GM21825 (cell line): Measurements from ENCODE around the gene CAB39.

ENCODE experiments used
- ATAC-seq: cut with Tn5 transposase; IDR thresholded peaks from one replicate; pipeline ENCODE4 v1.9.1; 2021; ENCODE audit warnings: mild to moderate bottlenecking, moderate library complexity; ENCODE audit not compliant: unreplicated experiment

CAB39 gene

GRCh38 chr2:230849633-230850357, 137.2 kb downstream of the CAB39 start:
- ATAC-seq = no peak

- ATAC-seq = no peak
These were observed 137.7 kb downstream of the CAB39 start for GRCh38 chr2:230850358-230850658.

- ATAC-seq = no peak
These were observed 139.5 kb downstream of the CAB39 start for GRCh38 chr2:230852113-230852512.

- ATAC-seq = no peak
These were observed 149.1 kb downstream of the CAB39 start for GRCh38 chr2:230861552-230862255.

- no peak for ATAC-seq
These were observed 149.7 kb downstream of the CAB39 start for GRCh38 chr2:230862292-230862691.

GRCh38 chr2:230863031-230863430, 150.4 kb downstream of the CAB39 start:
- no peak for ATAC-seq

GRCh38 chr2:230863442-230864121, 150.9 kb downstream of the CAB39 start:
- ATAC-seq = no peak

GRCh38 chr2:230864122-230864604, 151.5 kb downstream of the CAB39 start:
- no peak for ATAC-seq

GRCh38 chr2:230864605-230865306, 152.1 kb downstream of the CAB39 start, which contains the start of gene ITM2C:
ITM2C (plus strand) TSS chr2:230864942; CDS start chr2:230865026, 84 bp downstream.
- peak; percentile 57 for ATAC-seq

- no peak for ATAC-seq
These were observed 152.7 kb downstream of the CAB39 start for GRCh38 chr2:230865307-230865765.

- no peak for ATAC-seq
These were observed 153.4 kb downstream of the CAB39 start for GRCh38 chr2:230865766-230866755.

- ATAC-seq = no peak
These were observed 154.3 kb downstream of the CAB39 start for GRCh38 chr2:230866756-230867523.

GRCh38 chr2:230868161-230868946, 155.7 kb downstream of the CAB39 start:
- ATAC-seq = no peak

GRCh38 chr2:230868947-230869913, 156.6 kb downstream of the CAB39 start:
- no peak for ATAC-seq

GRCh38 chr2:230869914-230870543, 157.4 kb downstream of the CAB39 start:
- no peak for ATAC-seq
